H1 (cell line): ENCODE measurements around the gene SEMA3B. TPM values are rescaled to one million over a fixed set of nuclear protein-coding genes. Genes with fewer than 3 reads are reported as not detected.

ENCODE experiments used
- CTCF ChIA-PET: fragments of 300-600 bp; sonication (Branson Sonifier 250); formaldehyde crosslinking; loops from one replicate; lab custom pipeline; 2021; ENCODE audit not compliant: partially characterized antibody; lab: Charles Lee
- POLR2A ChIA-PET: fragments of 300-600 bp; sonication (Branson Sonifier 250); formaldehyde crosslinking; loops from one replicate; lab custom pipeline; 2021; ENCODE audit warnings: inconsistent platforms; ENCODE audit not compliant: partially characterized antibody; lab: Charles Lee
- DNase-seq, 2 experiments: peaks; one replicate each; pipeline versions ENCODE4 v3.0.0 to v3.0.0-alpha.2; 2010 to 2022; ENCODE audit warnings: low spot score in 2 of 2, low read depth in 1 of 2, mixed read lengths in 1 of 2
- FAIRE-seq: peaks from 2 replicates; lab custom pipeline; 2011; peaks lifted over from hg19 to GRCh38; lab: Jason Lieb, UNC
- H2AFZ ChIP-seq: 2 replicates; pipeline ENCODE4 v1.8.1; 2012; ENCODE audit warnings: low read length, inconsistent platforms
- H2AK5ac ChIP-seq: 2 replicates; pipeline ENCODE4 v1.6.1; 2013; ENCODE audit warnings: low read depth, low read length
- H2BK120ac ChIP-seq: replicated peaks from 2 replicates; pipeline ENCODE3; 2013; ENCODE audit warnings: low read depth, low read length, inconsistent platforms
- H2BK12ac ChIP-seq: 2 replicates; pipeline ENCODE4 v1.6.1; 2013; ENCODE audit warnings: low read depth, low read length
- H2BK15ac ChIP-seq: 2 replicates; pipeline ENCODE4 v1.6.1; 2013; ENCODE audit warnings: low read length
- H2BK20ac ChIP-seq: 2 replicates; pipeline ENCODE4 v1.6.1; 2013; ENCODE audit warnings: low read length
- H2BK5ac ChIP-seq: 2 replicates; pipeline ENCODE4 v1.6.1; 2013; ENCODE audit warnings: low read depth, low read length
- H3K14ac ChIP-seq: 2 replicates; pipeline ENCODE4 v1.6.1; 2013; ENCODE audit warnings: inconsistent platforms; ENCODE audit not compliant: insufficient read length
- H3K18ac ChIP-seq: 2 replicates; pipeline ENCODE4 v1.6.1; 2013; ENCODE audit warnings: low read length; ENCODE audit errors: extremely low read depth
- H3K23ac ChIP-seq: 2 replicates; pipeline ENCODE4 v1.6.1; 2013; ENCODE audit warnings: inconsistent platforms; ENCODE audit not compliant: insufficient read length
- H3K23me2 ChIP-seq: 2 replicates; pipeline ENCODE4 v1.6.1; 2013; ENCODE audit warnings: low read depth, low read length
- H3K27ac ChIP-seq: 2 replicates; pipeline ENCODE4 v1.6.1; 2011; ENCODE audit warnings: low read depth, low read length, inconsistent platforms
- H3K27me3 ChIP-seq, 4 experiments: replicated peaks in 1 of 4; 1 replicate in 1 of 4; 2 replicates in 3 of 4; pipeline versions ENCODE4 v1.6.1 to v1.8.1; 2011 to 2013; ENCODE audit warnings: low read length in 3 of 4, mild to moderate bottlenecking in 3 of 4, inconsistent platforms in 2 of 4, mixed read lengths in 2 of 4, moderate library complexity in 1 of 4; ENCODE audit not compliant: control insufficient read depth in 3 of 4, insufficient read depth in 3 of 4; ENCODE audit errors: extremely low read depth in 1 of 4
- H3K36me3 ChIP-seq, 4 experiments: 2 replicates each; pipeline versions ENCODE4 v1.6.1 to v1.8.1; 2011 to 2013; ENCODE audit warnings: mild to moderate bottlenecking in 4 of 4, low read length in 3 of 4, moderate library complexity in 2 of 4, control low read depth in 1 of 4, inconsistent platforms in 1 of 4; ENCODE audit not compliant: insufficient read depth in 4 of 4, control insufficient read depth in 2 of 4
- H3K4ac ChIP-seq: replicated peaks from 2 replicates; pipeline ENCODE3; 2013; ENCODE audit warnings: low read length, low read depth, mixed read lengths, inconsistent platforms; ENCODE audit not compliant: insufficient read length
- H3K4me1 ChIP-seq, 4 experiments: replicated peaks in 1 of 4; 1 replicate in 1 of 4; 2 replicates in 3 of 4; pipeline versions ENCODE4 v1.6.1 to v1.8.1; 2011 to 2013; ENCODE audit warnings: low read length in 3 of 4, inconsistent platforms in 2 of 4, mixed read lengths in 1 of 4; ENCODE audit not compliant: insufficient read depth in 4 of 4, control insufficient read depth in 3 of 4
- H3K4me2 ChIP-seq, 2 experiments: 2 replicates each; pipeline versions ENCODE4 v1.6.1 to v1.8.1; 2011 to 2013; ENCODE audit warnings: low read depth in 2 of 2, low read length in 2 of 2, control low read depth in 1 of 2, inconsistent platforms in 1 of 2, mild to moderate bottlenecking in 1 of 2; ENCODE audit not compliant: insufficient read depth in 1 of 2
- H3K4me3 ChIP-seq, 4 experiments: fragments of 200-600, 300-600 bp in 1 of 4; sonication (generic), shearing (Covaris generic), sonication (Bioruptor Twin) in 1 of 4; 2 replicates each; pipeline versions ENCODE4 v1.5.1 to v1.8.1; 2011 to 2016; ENCODE audit warnings: low read length in 4 of 4, low read depth in 3 of 4, control low read depth in 2 of 4, inconsistent platforms in 2 of 4, mild to moderate bottlenecking in 2 of 4, mixed read lengths in 1 of 4, moderate library complexity in 1 of 4; ENCODE audit not compliant: insufficient read depth in 2 of 4; ENCODE audit errors: extremely low read depth in 1 of 4
- H3K56ac ChIP-seq: replicated peaks from 2 replicates; pipeline ENCODE3; 2013; ENCODE audit warnings: low read depth, mild to moderate bottlenecking, mixed read lengths, low read length, inconsistent platforms; ENCODE audit not compliant: insufficient read length
- H3K79me1 ChIP-seq: 2 replicates; pipeline ENCODE4 v1.6.1; 2013; ENCODE audit warnings: low read depth, low read length, control low read depth
- H3K79me2 ChIP-seq, 2 experiments: 2 replicates each; pipeline versions ENCODE4 v1.6.1 to v1.8.1; 2012 to 2013; ENCODE audit warnings: low read length in 2 of 2, mild to moderate bottlenecking in 2 of 2, inconsistent platforms in 1 of 2; ENCODE audit not compliant: insufficient read depth in 2 of 2, control insufficient read depth in 1 of 2
- H3K9ac ChIP-seq, 4 experiments: replicated peaks in 1 of 4; 1 replicate in 1 of 4; 2 replicates in 3 of 4; pipeline versions ENCODE4 v1.6.1 to v1.8.1; 2011 to 2013; ENCODE audit warnings: low read depth in 3 of 4, low read length in 3 of 4, control low read depth in 2 of 4, mild to moderate bottlenecking in 2 of 4, moderate library complexity in 2 of 4, inconsistent platforms in 1 of 4; ENCODE audit errors: extremely low read depth in 1 of 4
- H3K9me3 ChIP-seq, 2 experiments: 2 replicates each; pipeline versions ENCODE4 v1.6.1 to v1.8.1; 2012 to 2013; ENCODE audit warnings: mild to moderate bottlenecking in 2 of 2, moderate library complexity in 2 of 2, control low read depth in 1 of 2, inconsistent platforms in 1 of 2, low read depth in 1 of 2, low read length in 1 of 2, mixed read lengths in 1 of 2; ENCODE audit not compliant: insufficient read depth in 2 of 2
- H4K20me1 ChIP-seq, 2 experiments: replicated peaks in 1 of 2; 2 replicates each; pipeline versions ENCODE3 to v1.8.1; 2011 to 2013; ENCODE audit warnings: inconsistent platforms in 2 of 2, low read length in 2 of 2, mild to moderate bottlenecking in 1 of 2; ENCODE audit not compliant: insufficient read depth in 2 of 2, control insufficient read depth in 1 of 2
- H4K5ac ChIP-seq: 2 replicates; pipeline ENCODE4 v1.6.1; 2013; ENCODE audit warnings: low read length, low read depth, mixed read lengths, inconsistent platforms; ENCODE audit not compliant: insufficient read length
- H4K8ac ChIP-seq: 2 replicates; pipeline ENCODE4 v1.8.0; 2013; ENCODE audit warnings: mild to moderate bottlenecking, moderate library complexity, low read length, inconsistent platforms; ENCODE audit not compliant: insufficient read depth; ENCODE audit errors: extremely low read depth
- H4K91ac ChIP-seq: replicated peaks from 2 replicates; pipeline ENCODE3; 2013; ENCODE audit warnings: low read length, mixed read lengths, inconsistent platforms; ENCODE audit not compliant: insufficient read length
- CBX8 ChIP-seq: fragments of 300-800, 300-1000 bp; sonication (generic); IDR thresholded peaks from 2 replicates; pipeline ENCODE4 v1.7.1; 2016; ENCODE audit warnings: low read depth, low read length, borderline replicate concordance
- CTCF ChIP-seq, 3 experiments: IDR thresholded peaks; 1 replicate in 2 of 3; 2 replicates in 1 of 3; pipeline versions ENCODE4 v1.5.1 to v1.6.1; 2011; ENCODE audit warnings: low read length in 3 of 3, mild to moderate bottlenecking in 3 of 3, inconsistent platforms in 2 of 3, low read depth in 1 of 3, moderate library complexity in 1 of 3; ENCODE audit not compliant: insufficient read depth in 1 of 3; ENCODE audit errors: control extremely low read depth in 1 of 3
- FOSL1 ChIP-seq: IDR thresholded peaks from 2 replicates; pipeline ENCODE4 v1.6.1; 2011; ENCODE audit warnings: mild to moderate bottlenecking, low read depth, low read length, moderate library complexity; ENCODE audit not compliant: insufficient read depth
- MAFK ChIP-seq: IDR thresholded peaks from 2 replicates; pipeline ENCODE4 v1.6.1; 2012; ENCODE audit warnings: low read depth, mild to moderate bottlenecking, improper control_type of control experiment, low read length
- POLR2AphosphoS5 ChIP-seq: IDR thresholded peaks from 2 replicates; pipeline ENCODE4 v1.6.1; 2011; ENCODE audit warnings: low read depth, low read length
- POU5F1 ChIP-seq: IDR thresholded peaks from 2 replicates; pipeline ENCODE4 v1.6.1; 2011; ENCODE audit warnings: low read depth, mild to moderate bottlenecking, low read length, moderate library complexity
- SP4 ChIP-seq: IDR thresholded peaks from 2 replicates; pipeline ENCODE4 v1.6.1; 2012; ENCODE audit warnings: low read length, inconsistent platforms
- SUZ12 ChIP-seq: fragments of 200-600 bp; sonication (generic); IDR thresholded peaks from 2 replicates; pipeline ENCODE4 v1.6.1; 2012; ENCODE audit warnings: mild to moderate bottlenecking, inconsistent platforms, low read length, moderate library complexity, mixed read lengths
- TCF12 ChIP-seq: IDR thresholded peaks from 2 replicates; pipeline ENCODE4 v1.6.1; 2011; ENCODE audit warnings: low read depth, mild to moderate bottlenecking, low read length
- TEAD4 ChIP-seq: IDR thresholded peaks from 2 replicates; pipeline ENCODE4 v1.6.1; 2012; ENCODE audit warnings: low read depth, low read length, inconsistent platforms, mixed read lengths
- WGBS, 2 experiments: shearing (Covaris generic) in 1 of 2; methylation state at CpG; one replicate each; pipeline versions ENCODE4 v1.1.6 to v1.1.7; 2013 to 2015; ENCODE audit warnings: low lambda C conversion rate in 2 of 2, mixed read lengths in 2 of 2, inconsistent platforms in 1 of 2, low coverage in 1 of 2, missing lambda C conversion rate in 1 of 2; ENCODE audit not compliant: insufficient replicate concordance in 2 of 2, insufficient coverage in 1 of 2, insufficient read length in 1 of 2; ENCODE audit errors: extremely low coverage in 1 of 2, missing lambda C conversion rate in 1 of 2; 5-methylcytosine and 5-hydroxymethylcytosine counted together
- polyA plus RNA-seq, 7 experiments: library from polyadenylated mRNA; depleted of rRNA in 3 of 7; stranded (reverse) in 5 of 7; unstranded in 2 of 7; fragments of >200 nt in 5 of 7; fragments of 200-250 nt in 2 of 7; gene quantifications; 1 replicate in 5 of 7; 2 replicates in 1 of 7; 4 replicates in 1 of 7; pipeline versions ENCODE4 v1.2.1 to v1.2.3, GENCODE V29; 2011 to 2013; ENCODE audit warnings: missing spikeins in 2 of 7, mixed read lengths in 2 of 7
- total RNA-seq: library from RNA; stranded (reverse); fragmentation: NEBNext Ultra II Directional; extraction: Animal tissue kit (Norgen Biotek cat#: 25700); gene quantifications from 2 replicates; pipeline ENCODE4 v1.2.1, GENCODE V29; 2021

SEMA3B gene
- total and polyA plus RNA-seq, 2 of the 8 experiments (the other 6 are each of a cell fraction or from before 2014, with no cell fraction given) = 3.0 to 4.7 TPM

GRCh38 chr3:50278123-50278879 is 9.4 kb downstream of the SEMA3B start:
- Histone ChIP-seq H3K79me1 (no peaks in the 10 kb centered on the region), H3K4me3 (no peak overlapping the region), H4K91ac (no peak overlapping the region), H3K14ac (no peak overlapping the region), H2BK20ac (no peak overlapping the region), H2AK5ac (no peak overlapping the region), H3K9ac (peak overlapping the region in 1 of 4 experiments; percentile 19; a peak in 1 of 7 replicates), H3K23me2 (peaks cover 2% of the 10 kb centered on the region; the same call in 1 of the 2 replicates), H2BK5ac (no peak overlapping the region), H2BK12ac (no peak overlapping the region), H2BK15ac (no peak overlapping the region), H3K4me1 (peaks cover 0 to 12% (median 7%) of the 10 kb centered on the region in 4 experiments; a peak in 5 of 7 replicates), H3K4me2 (no peak overlapping the region), H3K27ac (no peak overlapping the region), H3K4ac (no peak overlapping the region), H2BK120ac (no peak overlapping the region), H3K18ac (no peak overlapping the region), H3K56ac (no peak overlapping the region), H4K5ac (no peak overlapping the region), H4K8ac (no peak overlapping the region), H3K36me3 (no peaks in the 10 kb centered on the region), H4K20me1 (no peaks in the 10 kb centered on the region), H3K23ac (no peak overlapping the region), H3K79me2 (no peaks in the 10 kb centered on the region), H3K9me3 (no peaks in the 10 kb centered on the region; a peak in 1 of 4 replicates), H2AFZ (no peak overlapping the region), H3K27me3 (peaks cover 26 to 46% (median 39%) of the 10 kb centered on the region in 4 experiments)
- DNase-seq (no peak), FAIRE-seq (no peak)
- CTCF ChIA-PET = interaction anchor here (0.6 to 53.5 kb wide), 9 partner anchors 15 to 57 kb away, joined by 3 to 2149 read pairs (median 7); partner anchors contain the start of genes GNAI2, HYAL2, HYAL3 and IFRD2
- 97% methylated on average over 4 of the region's 4 CpGs; no CpG with 5 or more reads in 1 of the 2 experiments for WGBS, 2 experiments
- POLR2A ChIA-PET = interaction anchor here (0.9 to 9.6 kb wide), 5 partner anchors 11 to 59 kb away, joined by 3 to 122 read pairs (median 11); partner anchors contain the start of genes GNAI2, HYAL2 and IFRD2
- no peak for TF ChIP-seq CBX8
- TF ChIP-seq CTCF (IDR thresholded peaks at IDR 0.05; ENCODE audit: control extremely low read depth in 1 of 3, insufficient read depth in 1 of 3, low read depth in 1 of 3, low read length in 3 of 3) = no peak
- no peak for TF ChIP-seq MAFK
- no peak for TF ChIP-seq POLR2AphosphoS5
- no peak for TF ChIP-seq SUZ12
- TF ChIP-seq SP4 = no peak
- TF ChIP-seq TEAD4 = no peak
- no peak for TF ChIP-seq TCF12
- TF ChIP-seq POU5F1 = no peak
- no peak for TF ChIP-seq FOSL1
